Testis (tissue), 3 donors: ENCODE data around the gene AUTS2. TPM values are rescaled to one million over a fixed set of nuclear protein-coding genes. Genes with fewer than 3 reads are reported as not detected.

Source experiments
- DNase-seq: peaks from one replicate; pipeline ENCODE4 v3.0.0-alpha.2; 2019
- H3K27ac ChIP-seq, 2 donors: fragments of 200-600 bp; sonication (generic); one replicate each; pipeline ENCODE4 v1.5.1; 2019
- H3K27me3 ChIP-seq: fragments of 200-600 bp; sonication (generic); one replicate; pipeline ENCODE4 v1.5.1; 2019
- H3K36me3 ChIP-seq: fragments of 200-600 bp; sonication (generic); one replicate; pipeline ENCODE4 v1.5.1; 2017; ENCODE audit warnings: low read depth; ENCODE audit errors: missing control alignments
- H3K4me1 ChIP-seq: fragments of 200-600 bp; sonication (generic); one replicate; pipeline ENCODE4 v1.5.1; 2019
- H3K4me3 ChIP-seq, 2 donors: fragments of 200-600 bp; sonication (generic); one replicate each; pipeline ENCODE4 v1.5.1; 2017 to 2019
- H3K9me3 ChIP-seq: fragments of 200-600 bp; sonication (generic); one replicate; pipeline ENCODE4 v1.5.1; 2017
- CTCF ChIP-seq, 3 experiments: fragments of 450-650 bp in 2 of 3; fragments of 200-600 bp in 1 of 3; sonication (generic) in 1 of 3; IDR thresholded peaks; one replicate each; pipeline ENCODE4 v1.5.1; 2016 to 2019; ENCODE audit warnings: antibody characterized with exemption in 3 of 3, mild to moderate bottlenecking in 2 of 3, moderate library complexity in 1 of 3
- POLR2A ChIP-seq: fragments of 450-650 bp; IDR thresholded peaks from one replicate; pipeline ENCODE4 v1.6.1; 2017; ENCODE audit warnings: antibody characterized with exemption, mild to moderate bottlenecking, moderate library complexity
- WGBS, 2 donors: methylation state at CpG; one replicate each; pipeline ENCODE4 v1.1.5; 2018; 5-methylcytosine and 5-hydroxymethylcytosine counted together
- intact Hi-C: fragments of 100-400 bp; cut with DNase I; formaldehyde crosslinking; loops from one replicate; pipeline ENCODE4 v1.15.1; 2023; ENCODE audit warnings: low total_unique reads
- polyA plus RNA-seq: library from polyadenylated mRNA; stranded (reverse); fragments of 350-450 nt; fragmentation: Illumina TruSeq; extraction: RNeasy Lipid Tissue Mini Kit (QIAGEN cat#74804); gene quantifications from one replicate; pipeline ENCODE4 v1.2.3, GENCODE V29; 2014; ENCODE audit warnings: low read depth, low replicate concordance; ENCODE audit not compliant: insufficient read depth
- total RNA-seq, 2 donors: library from RNA; depleted of rRNA; stranded (reverse); fragments of >200 nt; gene quantifications; one replicate each; pipeline ENCODE4 v1.2.3, GENCODE V29; 2016

AUTS2 gene
- total and polyA plus RNA-seq, 3 donors from 2014 or later, result 21.3 to 75.5 (median 56.1) TPM

- WGBS, 2 donors, result 90 to 93% methylated on average over 2 of the region's 2 CpGs
These were observed 852.5 kb downstream of the AUTS2 start for GRCh38 chr7:70450731-70451130.

GRCh38 chr7:70455925-70456324, 857.6 kb downstream of the AUTS2 start:
- Histone ChIP-seq H3K27ac (no peak overlapping the region), H3K27me3 (no peaks in the 10 kb centered on the region), H3K4me1 (peaks cover 5% of the 10 kb centered on the region), H3K9me3 (no peaks in the 10 kb centered on the region), H3K4me3 (no peak overlapping the region), H3K36me3 (no peaks in the 10 kb centered on the region)
- DNase-seq, result no peak
- intact Hi-C loops, result no loop called here
- WGBS, 2 donors, result 91 to 95% methylated on average over 2 of the region's 2 CpGs
- TF ChIP-seq CTCF (IDR thresholded peaks at IDR 0.05) (no peak), POLR2A (no peak)

More at GRCh38 chr7:70450731-70451130, 852.5 kb downstream of the AUTS2 start:
- no peaks in the 10 kb centered on the region for H3K36me3 ChIP-seq
- no peak for DNase-seq
- no peaks in the 10 kb centered on the region for H3K27me3 ChIP-seq
- H3K27ac ChIP-seq, result no peak overlapping the region
- H3K4me3 ChIP-seq, result no peak overlapping the region
- no peaks in the 10 kb centered on the region for H3K9me3 ChIP-seq
- no peaks in the 10 kb centered on the region for H3K4me1 ChIP-seq
- TF ChIP-seq CTCF (IDR thresholded peaks at IDR 0.05) (no peak), POLR2A (no peak)
- intact Hi-C loops, result no loop called here

GRCh38 chr7:70456719-70457118, 858.4 kb downstream of the AUTS2 start:
- Histone ChIP-seq H3K4me1 (peaks cover 5% of the 10 kb centered on the region), H3K27me3 (no peaks in the 10 kb centered on the region), H3K9me3 (no peaks in the 10 kb centered on the region), H3K27ac (no peak overlapping the region), H3K36me3 (no peaks in the 10 kb centered on the region), H3K4me3 (no peak overlapping the region)
- no peak for TF ChIP-seq POLR2A
- no peak for TF ChIP-seq CTCF (IDR thresholded peaks at IDR 0.05)
- intact Hi-C loops, result no loop called here
- 89 to 95% methylated on average over 4 of the region's 4 CpGs for WGBS, 2 donors
- no peak for DNase-seq

GRCh38 chr7:70457482-70457881, 859.2 kb downstream of the AUTS2 start:
- TF ChIP-seq POLR2A (no peak), CTCF (IDR thresholded peaks at IDR 0.05) (no peak)
- intact Hi-C loops, result no loop called here
- 82 to 98% methylated on average over 3 of the region's 3 CpGs for WGBS, 2 donors
- Histone ChIP-seq H3K27me3 (no peaks in the 10 kb centered on the region), H3K9me3 (no peaks in the 10 kb centered on the region), H3K27ac (no peak overlapping the region), H3K36me3 (no peaks in the 10 kb centered on the region), H3K4me1 (peaks cover 5% of the 10 kb centered on the region), H3K4me3 (no peak overlapping the region)
- DNase-seq, result no peak

GRCh38 chr7:70457883-70458680, 859.8 kb downstream of the AUTS2 start:
- WGBS, 2 donors, result 66 to 70% methylated on average over 8 of the region's 8 CpGs
- H3K4me1 ChIP-seq, result peaks cover 5% of the 10 kb centered on the region
- H3K4me3 ChIP-seq, result no peak overlapping the region
- intact Hi-C loops, result no loop called here
- H3K27me3 ChIP-seq, result no peaks in the 10 kb centered on the region
- no peak overlapping the region for H3K27ac ChIP-seq
- no peaks in the 10 kb centered on the region for H3K36me3 ChIP-seq
- no peaks in the 10 kb centered on the region for H3K9me3 ChIP-seq
- DNase-seq, result no peak
- TF ChIP-seq POLR2A (no peak), CTCF (IDR thresholded peaks at IDR 0.05) (no peak)
